Right kidney (tissue), 1 donor: Measurements from ENCODE around the gene AMHR2.

Source experiments
- DNase-seq: peaks from one replicate; pipeline ENCODE4 v3.0.0-alpha.2; 2016

AMHR2 gene

GRCh38 chr12:53480491-53481442 lies 57.1 kb downstream of the AMHR2 start:
- no peak for DNase-seq
